ENCODE results near the gene CYP2A13.
"Not testable (repeated sequence)": the region's sequence is repeated elsewhere in the genome, so short reads cannot be mapped to it uniquely, and the experiment has no call there.

The CYP2A13 gene

GRCh38 chr19:41116261-41116660, 28.0 kb downstream of the CYP2A13 start:
- no peak for DNase-seq (ENCODE audit: low read depth in 2 of 2, low spot score in 1 of 2)

DNA sequence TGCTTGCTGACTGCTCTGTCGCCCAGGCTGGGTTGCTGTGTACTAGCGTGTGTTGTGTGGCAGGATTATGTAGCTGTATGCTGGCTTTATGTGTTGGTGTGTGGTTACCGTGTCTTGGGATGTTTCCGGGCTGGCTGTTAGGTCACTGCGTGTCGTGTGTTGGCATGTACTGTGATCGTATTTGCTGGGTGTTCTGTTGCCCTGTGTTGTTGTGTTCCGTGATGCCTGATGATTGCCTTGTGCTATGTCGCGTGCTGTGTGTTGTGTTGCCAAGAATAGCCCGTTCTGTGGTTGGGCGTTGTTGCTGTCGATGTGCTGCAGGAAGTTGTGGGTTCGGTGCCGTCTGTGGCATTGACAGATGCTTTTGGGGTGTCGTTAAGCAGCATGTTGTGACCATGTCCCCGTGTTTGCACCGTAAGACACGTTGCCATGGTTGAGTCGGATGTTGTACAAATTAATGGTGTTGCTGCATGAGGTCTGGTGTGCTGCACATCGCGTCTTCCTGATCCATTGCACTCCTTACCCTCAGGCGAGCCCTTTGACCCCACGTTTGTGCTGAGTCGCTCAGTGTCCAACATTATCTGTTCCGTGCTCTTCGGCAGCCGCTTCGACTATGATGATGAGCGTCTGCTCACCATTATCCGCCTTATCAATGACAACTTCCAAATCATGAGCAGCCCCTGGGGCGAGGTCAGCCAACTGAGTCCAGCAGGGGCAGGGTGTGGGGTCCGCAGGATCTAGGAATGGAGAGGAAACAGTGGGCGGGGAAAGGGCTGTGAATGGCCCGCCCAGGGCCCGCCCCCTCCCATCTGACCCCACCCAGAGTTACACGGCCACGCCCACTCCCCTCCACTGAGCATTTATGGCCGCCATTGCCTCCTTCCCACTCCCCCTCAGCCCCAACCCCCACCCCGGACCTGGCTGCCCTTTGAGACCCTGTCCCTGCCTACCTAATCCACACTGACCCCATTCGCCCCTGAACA, 33.0 kb downstream of the CYP2A13 start:
- peak; percentile 23 to 40 for DNase-seq (ENCODE audit: low read depth in 2 of 2, low spot score in 1 of 2)

DNA sequence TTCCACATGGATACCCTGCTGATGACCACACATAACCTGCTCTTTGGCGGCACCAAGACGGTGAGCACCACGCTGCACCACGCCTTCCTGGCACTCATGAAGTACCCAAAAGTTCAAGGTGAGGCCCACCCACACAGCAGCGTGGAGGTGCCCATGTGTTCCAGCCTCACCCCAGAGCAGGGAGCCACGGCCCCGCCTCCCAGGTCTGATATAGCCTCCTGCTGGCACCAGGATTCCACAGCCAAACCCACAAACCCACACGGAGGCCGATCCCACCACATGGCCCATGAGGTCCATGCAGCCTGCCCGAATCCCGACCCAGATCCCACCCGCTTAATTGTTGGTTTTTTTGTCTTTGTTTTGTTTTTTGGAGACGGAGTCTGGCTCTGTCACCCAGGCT, 34.6 kb downstream of the CYP2A13 start:
- DNase-seq (ENCODE audit: low read depth in 2 of 2, low spot score in 1 of 2): not testable (repeated sequence)

- DNase-seq (ENCODE audit: low read depth in 2 of 2, low spot score in 1 of 2): no peak
Measured at GRCh38 chr19:41123716-41124294, 35.6 kb downstream of the CYP2A13 start.

- peak in 1 of 2 donors; percentile 15 for DNase-seq (ENCODE audit: low read depth in 2 of 2, low spot score in 1 of 2)
Measured at GRCh38 chr19:41126765-41127203, 38.5 kb downstream of the CYP2A13 start.

DNA sequence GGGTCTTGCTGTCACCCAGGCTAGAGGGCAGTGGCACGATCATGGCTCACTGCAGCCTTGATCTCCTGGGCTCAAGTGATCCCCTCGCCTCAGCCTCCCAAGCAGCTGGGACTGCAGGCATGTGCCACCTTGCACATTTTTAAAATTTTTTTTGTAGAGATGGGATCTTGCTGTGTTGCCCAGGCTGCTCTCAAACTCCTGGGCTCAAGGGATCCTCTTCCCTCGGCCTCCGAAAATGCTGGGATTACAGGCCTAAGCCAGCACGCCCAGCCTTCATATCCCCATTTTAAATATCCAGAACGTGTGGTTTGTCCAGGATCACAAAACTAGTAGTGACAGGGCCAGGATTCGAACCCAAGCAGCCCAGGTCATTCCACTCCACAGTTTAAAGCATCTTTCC, 39.1 kb downstream of the CYP2A13 start:
- not testable (repeated sequence) for DNase-seq (ENCODE audit: low read depth in 2 of 2, low spot score in 1 of 2)

DNA sequence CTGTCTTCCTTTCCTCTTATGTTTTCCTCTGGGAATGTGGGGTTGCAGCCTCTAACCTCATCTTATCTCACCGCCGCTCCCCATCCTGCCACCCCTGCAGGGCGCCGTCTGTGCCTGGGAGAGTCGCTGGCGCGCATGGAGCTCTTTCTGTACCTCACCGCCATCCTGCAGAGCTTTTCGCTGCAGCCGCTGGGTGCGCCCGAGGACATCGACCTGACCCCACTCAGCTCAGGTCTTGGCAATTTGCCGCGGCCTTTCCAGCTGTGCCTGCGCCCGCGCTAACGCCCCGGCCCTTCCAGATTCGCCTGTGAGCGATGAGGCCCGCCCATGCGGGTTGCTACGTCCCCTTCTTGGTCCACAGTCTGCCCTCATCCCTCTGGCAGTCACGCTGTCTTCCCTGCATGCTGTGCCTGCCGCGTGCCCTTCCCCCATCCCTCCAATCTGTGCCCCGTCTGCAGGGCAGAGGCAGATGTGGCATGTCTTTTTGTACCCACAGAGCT, 39.6 kb downstream of the CYP2A13 start:
- peak; percentile 32 to 47 for DNase-seq (ENCODE audit: low read depth in 2 of 2, low spot score in 1 of 2)

GRCh38 chr19:41128692-41129091, 40.4 kb downstream of the CYP2A13 start:
- DNase-seq (ENCODE audit: low read depth in 2 of 2, low spot score in 1 of 2): no peak

GRCh38 chr19:41131186-41131585, 42.9 kb downstream of the CYP2A13 start:
- no peak for DNase-seq (ENCODE audit: low read depth in 2 of 2, low spot score in 1 of 2)

DNA sequence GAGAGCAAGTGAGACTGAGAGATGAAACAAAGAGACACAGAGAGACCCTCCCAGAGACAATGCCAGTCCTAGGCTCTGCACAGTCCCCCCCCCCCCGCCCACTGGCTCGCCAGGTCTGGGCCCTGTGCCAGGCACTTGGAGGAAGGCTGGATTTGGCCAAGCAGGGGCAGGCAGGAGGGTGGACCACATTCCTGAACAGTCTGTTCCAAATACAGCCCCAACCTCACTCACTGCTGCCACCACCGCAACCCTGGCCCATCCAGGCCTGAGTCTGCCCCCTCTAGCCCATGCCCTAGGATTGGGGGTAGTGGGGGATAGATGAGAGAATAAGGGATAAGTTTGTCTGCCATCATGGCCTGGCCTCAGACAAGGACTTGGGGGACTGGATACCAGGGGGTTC, 45.0 kb downstream of the CYP2A13 start:
- DNase-seq (ENCODE audit: low read depth in 2 of 2, low spot score in 1 of 2): no peak

DNA sequence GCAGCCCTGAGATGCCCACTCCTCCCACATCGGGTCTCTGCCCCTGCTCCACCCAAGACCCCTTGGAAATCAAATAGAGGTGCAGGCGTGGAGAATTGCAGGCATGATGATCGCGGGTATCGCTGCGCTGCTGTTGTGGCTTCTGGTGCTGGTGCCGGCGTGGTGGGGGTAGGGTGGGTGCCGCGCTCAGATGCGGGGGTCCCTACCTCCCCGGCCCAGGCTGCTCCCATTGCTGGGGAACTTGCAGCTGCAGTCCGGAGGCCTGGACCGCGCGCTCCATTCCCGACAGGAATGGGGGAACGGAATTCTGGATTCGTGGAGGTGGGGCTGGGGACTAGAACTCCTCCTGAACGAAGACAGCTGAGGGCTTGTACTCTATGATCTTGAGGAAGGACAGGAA, 46.4 kb downstream of the CYP2A13 start:
- DNase-seq (ENCODE audit: low read depth in 2 of 2, low spot score in 1 of 2): no peak

DNA sequence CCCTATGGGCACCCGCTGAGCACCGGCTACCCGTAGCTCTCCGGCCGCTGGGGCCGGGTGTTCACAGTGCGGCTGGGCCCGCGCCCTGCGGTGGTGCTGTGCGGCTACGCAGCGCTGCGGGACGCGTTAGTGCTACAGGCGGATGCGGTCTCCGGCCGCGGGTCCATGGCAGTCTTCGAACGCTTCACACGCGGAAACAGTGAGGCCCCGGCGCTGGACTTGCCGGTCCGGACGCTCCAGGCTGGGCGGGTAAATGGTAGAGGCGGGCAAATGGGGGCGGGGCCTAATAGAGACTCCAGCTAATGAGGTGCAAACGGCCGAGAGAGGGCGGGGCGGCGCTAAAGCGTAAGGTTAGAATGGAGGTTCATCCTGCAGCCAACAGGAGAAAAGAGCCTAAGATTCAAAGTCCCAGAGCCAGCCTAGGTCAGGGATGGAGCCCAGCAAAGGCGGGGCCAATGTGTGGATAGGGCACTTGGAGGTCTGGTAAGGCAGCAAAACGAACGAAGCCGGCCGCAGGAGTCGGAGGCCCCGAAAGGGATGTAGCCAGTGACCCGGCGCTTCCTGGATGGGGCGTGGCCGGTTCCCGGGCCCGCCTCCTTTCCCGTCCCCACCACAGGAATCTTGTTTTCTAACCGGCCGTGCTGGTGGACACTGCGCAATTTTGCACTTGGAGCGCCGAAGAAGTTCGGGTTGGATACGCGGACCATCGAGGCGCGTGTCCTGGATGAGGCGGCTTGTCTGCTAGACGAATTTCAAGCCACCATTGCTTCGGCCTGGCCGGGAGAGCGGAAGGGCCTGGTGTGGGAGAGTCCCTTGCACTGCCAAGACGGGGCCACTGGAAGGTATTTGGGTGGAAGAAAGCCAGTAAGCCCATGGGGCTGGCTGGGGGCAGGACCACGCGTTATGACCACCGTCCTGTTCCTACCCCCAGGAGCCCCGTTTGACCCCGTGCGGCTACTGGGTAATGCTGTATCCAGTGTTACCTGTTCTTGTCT, 47.4 kb downstream of the CYP2A13 start:
- not testable (repeated sequence) for DNase-seq (ENCODE audit: low read depth in 2 of 2, low spot score in 1 of 2)

- DNase-seq (ENCODE audit: low read depth in 2 of 2, low spot score in 1 of 2): no peak
Measured at GRCh38 chr19:41136636-41137455, 48.6 kb downstream of the CYP2A13 start.

GRCh38 chr19:41144403-41144802, 56.2 kb downstream of the CYP2A13 start:
- DNase-seq (ENCODE audit: low read depth in 2 of 2, low spot score in 1 of 2): peak; percentile 80
